HepG2 (cell line): ENCODE measurements around the gene FLYWCH1. TPM values are rescaled to one million over a fixed set of nuclear protein-coding genes. Genes with fewer than 3 reads are reported as not detected.
A peak's percentile ranks its signal among the peaks of the same experiment; 100 is the strongest.

Experiments used
- BATF2 ChIP-seq: sonication (generic); formaldehyde crosslinking; IDR thresholded peaks from 2 replicates; pipeline ENCODE4 v1.8.0; 2022; ENCODE audit warnings: mild to moderate bottlenecking, missing genetic modification reagents, moderate library complexity
- CHCHD3 ChIP-seq: sonication (generic); formaldehyde crosslinking; IDR thresholded peaks from 2 replicates; pipeline ENCODE4 v1.8.0; 2022; ENCODE audit warnings: mild to moderate bottlenecking, missing genetic modification reagents, moderate library complexity
- EEA1 ChIP-seq: sonication (generic); formaldehyde crosslinking; IDR thresholded peaks from 2 replicates; pipeline ENCODE4 v1.5.1; 2020; ENCODE audit warnings: mild to moderate bottlenecking, missing genetic modification reagents, borderline replicate concordance
- GRHL1 ChIP-seq: sonication (generic); formaldehyde crosslinking; conservative IDR thresholded peaks from 2 replicates; pipeline ENCODE4 v1.8.0; 2022; ENCODE audit warnings: missing genetic modification reagents
- GTF2F1 ChIP-seq: fragments of 150-350 bp; IDR thresholded peaks from 2 replicates; pipeline ENCODE4 v1.6.1; 2014; ENCODE audit warnings: low read length
- RBM39 ChIP-seq: fragments of 200-400 bp; formaldehyde crosslinking; IDR thresholded peaks from one replicate; pipeline ENCODE4 v1.6.1; 2018; ENCODE audit warnings: antibody characterized with exemption, mild to moderate bottlenecking, low read depth, low read length; ENCODE audit not compliant: poor library complexity, severe bottlenecking
- RXRA ChIP-seq: sonication (generic); formaldehyde crosslinking; IDR thresholded peaks from 2 replicates; pipeline ENCODE4 v1.5.1; 2020; ENCODE audit warnings: missing genetic modification reagents
- SMAD1 ChIP-seq: sonication (generic); formaldehyde crosslinking; IDR thresholded peaks from 2 replicates; pipeline ENCODE4 v1.4.0; 2020; ENCODE audit warnings: missing genetic modification reagents, low read depth, mild to moderate bottlenecking, borderline replicate concordance
- SNAPC4 ChIP-seq: sonication (generic); formaldehyde crosslinking; IDR thresholded peaks from 2 replicates; pipeline ENCODE4 v1.4.0; 2020; ENCODE audit warnings: mild to moderate bottlenecking, missing genetic modification reagents
- SP2 ChIP-seq: sonication (generic); formaldehyde crosslinking; IDR thresholded peaks from 2 replicates; pipeline ENCODE4 v1.5.1; 2020; ENCODE audit warnings: mild to moderate bottlenecking, missing genetic modification reagents
- ZBTB25 ChIP-seq: IDR thresholded peaks from 2 replicates; pipeline ENCODE4 v1.6.1; 2018; ENCODE audit warnings: missing genetic modification reagents
- ZBTB46 ChIP-seq: sonication (generic); formaldehyde crosslinking; IDR thresholded peaks from 2 replicates; pipeline ENCODE4 v1.4.0; 2020; ENCODE audit warnings: mild to moderate bottlenecking, missing genetic modification reagents, borderline replicate concordance
- ZFP36L2 ChIP-seq: sonication (generic); formaldehyde crosslinking; IDR thresholded peaks from 2 replicates; pipeline ENCODE4 v1.4.0; 2020; ENCODE audit warnings: missing genetic modification reagents
- ZNF124 ChIP-seq: sonication (generic); formaldehyde crosslinking; IDR thresholded peaks from 2 replicates; pipeline ENCODE4 v1.4.0; 2020; ENCODE audit warnings: missing genetic modification reagents
- ZNF275 ChIP-seq: sonication (generic); formaldehyde crosslinking; IDR thresholded peaks from 2 replicates; pipeline ENCODE4 v1.8.0; 2022; ENCODE audit warnings: missing genetic modification reagents, mild to moderate bottlenecking, inconsistent platforms, borderline replicate concordance
- ZNF629 ChIP-seq: sonication (generic); formaldehyde crosslinking; conservative IDR thresholded peaks from 2 replicates; pipeline ENCODE4 v1.5.0; 2020; ENCODE audit warnings: missing genetic modification reagents
- ZNF660 ChIP-seq: sonication (generic); formaldehyde crosslinking; IDR thresholded peaks from 2 replicates; pipeline ENCODE4 v1.5.1; 2020; ENCODE audit warnings: mild to moderate bottlenecking, low read depth, missing genetic modification reagents, borderline replicate concordance
- polyA plus RNA-seq, 8 experiments: library from polyadenylated mRNA; depleted of rRNA in 3 of 8; stranded (reverse) in 7 of 8; unstranded in 1 of 8; fragments of >200 nt; fragmentation: Illumina TruSeq in 4 of 8; extraction: Trizol in 4 of 8; gene quantifications; 2 replicates each; pipeline versions ENCODE4 v1.2.1 to v1.2.3, GENCODE V29; 2011 to 2016; ENCODE audit warnings: low read depth in 4 of 8, missing spikeins in 1 of 8, mixed read lengths in 1 of 8; ENCODE audit not compliant: insufficient read depth in 1 of 8
- total RNA-seq, 5 experiments: library from RNA; depleted of rRNA; stranded (reverse); fragments of >200 nt; fragmentation: Illumina TruSeq; extraction: Trizol; gene quantifications; 2 replicates each; pipeline ENCODE4 v1.2.3, GENCODE V29; 2016; ENCODE audit warnings: low read depth in 1 of 5

Gene FLYWCH1
- total and polyA plus RNA-seq, 2 of the 13 experiments (the other 11 are each of a cell fraction or from before 2014, with no cell fraction given): 7.3 to 12.4 TPM

GRCh38 chr16:2883458-2883908, 28.2 kb upstream of the FLYWCH1 start (continued):
- TF ChIP-seq SP2: no peak
- TF ChIP-seq RBM39: no peak
- TF ChIP-seq ZNF660 (CRISPR knock-in tag): no peak
- no peak; the same call in 1 of the 2 replicates for TF ChIP-seq CHCHD3
- TF ChIP-seq GRHL1 (CRISPR knock-in tag): no peak
- TF ChIP-seq ZNF275 (CRISPR knock-in tag): no peak
- 0 out of 2 replicates have a peak, but pooled peaks have one; percentile 24 for TF ChIP-seq ZBTB46 (CRISPR knock-in tag)
- no peak for TF ChIP-seq ZNF124 (CRISPR knock-in tag)
- 0 out of 2 replicates have a peak, but pooled peaks have one; percentile 3 for TF ChIP-seq ZNF629
- no peak for TF ChIP-seq ZBTB25 (CRISPR knock-in tag)
- peak; percentile 62; the same call in 1 of the 2 replicates for TF ChIP-seq RXRA (CRISPR knock-in tag)
- TF ChIP-seq ZFP36L2 (CRISPR knock-in tag): no peak
- no peak for TF ChIP-seq GTF2F1
- no peak for TF ChIP-seq SMAD1 (CRISPR knock-in tag)
- TF ChIP-seq SNAPC4 (CRISPR knock-in tag): no peak
- peak; percentile 7; the same call in 1 of the 2 replicates for TF ChIP-seq EEA1
- TF ChIP-seq BATF2 (CRISPR knock-in tag): no peak
